ENCODE data around the gene TROAP. TPM values are rescaled to one million over a fixed set of nuclear protein-coding genes. Genes with fewer than 3 reads are reported as not detected.
A peak's percentile ranks its signal among the peaks of the same experiment; 100 is the strongest.

TROAP gene
- total and polyA plus RNA-seq, 9 of the 15 experiments (the other 6 are each of a cell fraction or from before 2014, with no cell fraction given) = 46.4 to 171 (median 59.8) TPM

DNA sequence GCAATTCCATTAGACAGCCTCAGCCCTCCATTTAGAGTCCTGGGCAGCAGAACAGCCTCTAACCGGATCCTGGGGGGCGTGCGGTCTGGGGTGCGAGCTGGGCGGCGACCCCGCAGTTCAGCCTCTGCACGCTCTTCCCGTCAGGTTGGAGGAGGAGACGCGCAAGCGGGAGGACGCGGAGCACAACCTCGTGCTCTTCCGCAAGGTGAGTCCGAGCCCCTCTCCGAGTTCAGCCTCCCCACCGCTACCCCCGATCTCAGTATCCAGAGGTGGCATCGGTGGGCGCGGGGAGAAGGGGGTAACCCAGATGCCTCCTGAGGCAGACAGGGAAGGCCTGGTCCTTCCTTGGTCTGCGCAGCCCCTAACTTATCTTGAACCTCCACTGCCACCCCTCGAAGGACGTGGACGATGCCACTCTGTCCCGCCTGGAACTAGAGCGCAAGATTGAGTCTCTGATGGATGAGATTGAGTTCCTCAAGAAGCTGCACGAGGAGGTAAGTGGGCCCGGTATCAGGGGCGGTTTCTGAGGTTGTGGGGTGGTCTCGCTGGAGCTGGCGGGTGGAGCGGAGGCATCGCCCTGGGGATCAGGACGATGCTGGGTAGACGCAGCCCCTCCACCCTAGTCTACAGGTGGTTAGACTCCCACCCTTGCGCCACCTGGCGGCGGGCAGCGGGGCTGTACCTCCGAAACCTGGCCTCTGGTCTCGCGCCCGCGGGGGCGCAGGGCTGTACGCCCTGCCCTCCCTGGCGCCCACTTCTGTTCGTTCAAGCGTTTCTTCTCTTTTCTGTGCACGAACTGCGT, 26.8 kb upstream of the TROAP start (continued):
- no peak for TF ChIP-seq RBBP5 (IDR thresholded peaks at IDR 0.05; ENCODE audit: borderline replicate concordance, insufficient read depth, low read length, poor library complexity, severe bottlenecking)
- no peak for TF ChIP-seq SMARCB1 (IDR thresholded peaks at IDR 0.05; ENCODE audit: insufficient read length, low read depth)
- TF ChIP-seq TCF7L2 (IDR thresholded peaks at IDR 0.05; ENCODE audit: low read depth, low read length) = no peak
- TF ChIP-seq, protein P1, sequence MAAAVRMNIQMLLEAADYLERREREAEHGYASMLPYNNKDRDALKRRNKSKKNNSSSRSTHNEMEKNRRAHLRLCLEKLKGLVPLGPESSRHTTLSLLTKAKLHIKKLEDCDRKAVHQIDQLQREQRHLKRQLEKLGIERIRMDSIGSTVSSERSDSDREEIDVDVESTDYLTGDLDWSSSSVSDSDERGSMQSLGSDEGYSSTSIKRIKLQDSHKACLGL (CRISPR knock-in tag; IDR thresholded peaks at IDR 0.05; ENCODE audit: borderline replicate concordance, poor library complexity, severe bottlenecking) = no peak
- no peak for TF ChIP-seq ZNF586 (CRISPR knock-in tag; conservative IDR thresholded peaks at IDR 0.05)
- TF ChIP-seq, protein P2, sequence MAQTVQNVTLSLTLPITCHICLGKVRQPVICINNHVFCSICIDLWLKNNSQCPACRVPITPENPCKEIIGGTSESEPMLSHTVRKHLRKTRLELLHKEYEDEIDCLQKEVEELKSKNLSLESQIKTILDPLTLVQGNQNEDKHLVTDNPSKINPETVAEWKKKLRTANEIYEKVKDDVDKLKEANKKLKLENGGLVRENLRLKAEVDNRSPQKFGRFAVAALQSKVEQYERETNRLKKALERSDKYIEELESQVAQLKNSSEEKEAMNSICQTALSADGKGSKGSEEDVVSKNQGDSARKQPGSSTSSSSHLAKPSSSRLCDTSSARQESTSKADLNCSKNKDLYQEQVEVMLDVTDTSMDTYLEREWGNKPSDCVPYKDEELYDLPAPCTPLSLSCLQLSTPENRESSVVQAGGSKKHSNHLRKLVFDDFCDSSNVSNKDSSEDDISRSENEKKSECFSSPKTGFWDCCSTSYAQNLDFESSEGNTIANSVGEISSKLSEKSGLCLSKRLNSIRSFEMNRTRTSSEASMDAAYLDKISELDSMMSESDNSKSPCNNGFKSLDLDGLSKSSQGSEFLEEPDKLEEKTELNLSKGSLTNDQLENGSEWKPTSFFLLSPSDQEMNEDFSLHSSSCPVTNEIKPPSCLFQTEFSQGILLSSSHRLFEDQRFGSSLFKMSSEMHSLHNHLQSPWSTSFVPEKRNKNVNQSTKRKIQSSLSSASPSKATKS (CRISPR knock-in tag; IDR thresholded peaks at IDR 0.05) = no peak
- TF ChIP-seq TBP (optimal IDR thresholded peaks at IDR 0.05; ENCODE audit: low read depth, low read length) = no peak
- no peak for TF ChIP-seq RBM39 (optimal IDR thresholded peaks at IDR 0.05; ENCODE audit: low read depth, low read length)
- TF ChIP-seq CHD2 (IDR thresholded peaks at IDR 0.05; ENCODE audit: low read depth, low read length) = no peak
- 0 out of 2 replicates have a peak, but pooled peaks have one; percentile 15 for TF ChIP-seq JUND (IDR thresholded peaks at IDR 0.05; ENCODE audit: borderline replicate concordance, low read depth, low read length)
- no peak; the same call in 2 of the 3 replicates for TF ChIP-seq JUND (tag; IDR thresholded peaks at IDR 0.05; ENCODE audit: borderline replicate concordance, low read depth, low read length)
- TF ChIP-seq, protein P3, sequence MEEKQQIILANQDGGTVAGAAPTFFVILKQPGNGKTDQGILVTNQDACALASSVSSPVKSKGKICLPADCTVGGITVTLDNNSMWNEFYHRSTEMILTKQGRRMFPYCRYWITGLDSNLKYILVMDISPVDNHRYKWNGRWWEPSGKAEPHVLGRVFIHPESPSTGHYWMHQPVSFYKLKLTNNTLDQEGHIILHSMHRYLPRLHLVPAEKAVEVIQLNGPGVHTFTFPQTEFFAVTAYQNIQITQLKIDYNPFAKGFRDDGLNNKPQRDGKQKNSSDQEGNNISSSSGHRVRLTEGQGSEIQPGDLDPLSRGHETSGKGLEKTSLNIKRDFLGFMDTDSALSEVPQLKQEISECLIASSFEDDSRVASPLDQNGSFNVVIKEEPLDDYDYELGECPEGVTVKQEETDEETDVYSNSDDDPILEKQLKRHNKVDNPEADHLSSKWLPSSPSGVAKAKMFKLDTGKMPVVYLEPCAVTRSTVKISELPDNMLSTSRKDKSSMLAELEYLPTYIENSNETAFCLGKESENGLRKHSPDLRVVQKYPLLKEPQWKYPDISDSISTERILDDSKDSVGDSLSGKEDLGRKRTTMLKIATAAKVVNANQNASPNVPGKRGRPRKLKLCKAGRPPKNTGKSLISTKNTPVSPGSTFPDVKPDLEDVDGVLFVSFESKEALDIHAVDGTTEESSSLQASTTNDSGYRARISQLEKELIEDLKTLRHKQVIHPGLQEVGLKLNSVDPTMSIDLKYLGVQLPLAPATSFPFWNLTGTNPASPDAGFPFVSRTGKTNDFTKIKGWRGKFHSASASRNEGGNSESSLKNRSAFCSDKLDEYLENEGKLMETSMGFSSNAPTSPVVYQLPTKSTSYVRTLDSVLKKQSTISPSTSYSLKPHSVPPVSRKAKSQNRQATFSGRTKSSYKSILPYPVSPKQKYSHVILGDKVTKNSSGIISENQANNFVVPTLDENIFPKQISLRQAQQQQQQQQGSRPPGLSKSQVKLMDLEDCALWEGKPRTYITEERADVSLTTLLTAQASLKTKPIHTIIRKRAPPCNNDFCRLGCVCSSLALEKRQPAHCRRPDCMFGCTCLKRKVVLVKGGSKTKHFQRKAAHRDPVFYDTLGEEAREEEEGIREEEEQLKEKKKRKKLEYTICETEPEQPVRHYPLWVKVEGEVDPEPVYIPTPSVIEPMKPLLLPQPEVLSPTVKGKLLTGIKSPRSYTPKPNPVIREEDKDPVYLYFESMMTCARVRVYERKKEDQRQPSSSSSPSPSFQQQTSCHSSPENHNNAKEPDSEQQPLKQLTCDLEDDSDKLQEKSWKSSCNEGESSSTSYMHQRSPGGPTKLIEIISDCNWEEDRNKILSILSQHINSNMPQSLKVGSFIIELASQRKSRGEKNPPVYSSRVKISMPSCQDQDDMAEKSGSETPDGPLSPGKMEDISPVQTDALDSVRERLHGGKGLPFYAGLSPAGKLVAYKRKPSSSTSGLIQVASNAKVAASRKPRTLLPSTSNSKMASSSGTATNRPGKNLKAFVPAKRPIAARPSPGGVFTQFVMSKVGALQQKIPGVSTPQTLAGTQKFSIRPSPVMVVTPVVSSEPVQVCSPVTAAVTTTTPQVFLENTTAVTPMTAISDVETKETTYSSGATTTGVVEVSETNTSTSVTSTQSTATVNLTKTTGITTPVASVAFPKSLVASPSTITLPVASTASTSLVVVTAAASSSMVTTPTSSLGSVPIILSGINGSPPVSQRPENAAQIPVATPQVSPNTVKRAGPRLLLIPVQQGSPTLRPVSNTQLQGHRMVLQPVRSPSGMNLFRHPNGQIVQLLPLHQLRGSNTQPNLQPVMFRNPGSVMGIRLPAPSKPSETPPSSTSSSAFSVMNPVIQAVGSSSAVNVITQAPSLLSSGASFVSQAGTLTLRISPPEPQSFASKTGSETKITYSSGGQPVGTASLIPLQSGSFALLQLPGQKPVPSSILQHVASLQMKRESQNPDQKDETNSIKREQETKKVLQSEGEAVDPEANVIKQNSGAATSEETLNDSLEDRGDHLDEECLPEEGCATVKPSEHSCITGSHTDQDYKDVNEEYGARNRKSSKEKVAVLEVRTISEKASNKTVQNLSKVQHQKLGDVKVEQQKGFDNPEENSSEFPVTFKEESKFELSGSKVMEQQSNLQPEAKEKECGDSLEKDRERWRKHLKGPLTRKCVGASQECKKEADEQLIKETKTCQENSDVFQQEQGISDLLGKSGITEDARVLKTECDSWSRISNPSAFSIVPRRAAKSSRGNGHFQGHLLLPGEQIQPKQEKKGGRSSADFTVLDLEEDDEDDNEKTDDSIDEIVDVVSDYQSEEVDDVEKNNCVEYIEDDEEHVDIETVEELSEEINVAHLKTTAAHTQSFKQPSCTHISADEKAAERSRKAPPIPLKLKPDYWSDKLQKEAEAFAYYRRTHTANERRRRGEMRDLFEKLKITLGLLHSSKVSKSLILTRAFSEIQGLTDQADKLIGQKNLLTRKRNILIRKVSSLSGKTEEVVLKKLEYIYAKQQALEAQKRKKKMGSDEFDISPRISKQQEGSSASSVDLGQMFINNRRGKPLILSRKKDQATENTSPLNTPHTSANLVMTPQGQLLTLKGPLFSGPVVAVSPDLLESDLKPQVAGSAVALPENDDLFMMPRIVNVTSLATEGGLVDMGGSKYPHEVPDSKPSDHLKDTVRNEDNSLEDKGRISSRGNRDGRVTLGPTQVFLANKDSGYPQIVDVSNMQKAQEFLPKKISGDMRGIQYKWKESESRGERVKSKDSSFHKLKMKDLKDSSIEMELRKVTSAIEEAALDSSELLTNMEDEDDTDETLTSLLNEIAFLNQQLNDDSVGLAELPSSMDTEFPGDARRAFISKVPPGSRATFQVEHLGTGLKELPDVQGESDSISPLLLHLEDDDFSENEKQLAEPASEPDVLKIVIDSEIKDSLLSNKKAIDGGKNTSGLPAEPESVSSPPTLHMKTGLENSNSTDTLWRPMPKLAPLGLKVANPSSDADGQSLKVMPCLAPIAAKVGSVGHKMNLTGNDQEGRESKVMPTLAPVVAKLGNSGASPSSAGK (IDR thresholded peaks at IDR 0.05) = no peak
- TF ChIP-seq ZNF134 (CRISPR knock-in tag; conservative IDR thresholded peaks at IDR 0.05) = no peak

Measured in K562 (cell line).